DND-41 (cell line): ENCODE measurements around the gene PMAIP1.
A peak's percentile ranks its signal among the peaks of the same experiment; 100 is the strongest.

Experiments used
- ATAC-seq: fragments of 200-7000 bp; cut with Tn5 transposase; 3 replicates; pipeline ENCODE4 v1.9.1; 2021; ENCODE audit warnings: low read depth; ENCODE audit not compliant: insufficient read depth
- DNase-seq: peaks from one replicate; pipeline ENCODE4 v3.0.0-alpha.2; 2020
- H2AFZ ChIP-seq: 2 replicates; pipeline ENCODE4 v1.6.0; 2012; ENCODE audit warnings: low read depth, low read length
- H3K27ac ChIP-seq: 2 replicates; pipeline ENCODE4 v1.5.1; 2012; ENCODE audit warnings: low read length, inconsistent platforms
- H3K27me3 ChIP-seq: fragments of 200-600 bp; sonication (generic); 2 replicates; pipeline ENCODE4 v1.6.0; 2012; ENCODE audit warnings: low read length, mild to moderate bottlenecking, inconsistent platforms; ENCODE audit not compliant: insufficient read depth, poor library complexity
- H3K36me3 ChIP-seq: 2 replicates; pipeline ENCODE4 v1.5.1; 2012; ENCODE audit warnings: low read length, inconsistent platforms; ENCODE audit not compliant: insufficient read depth
- H3K4me1 ChIP-seq: 2 replicates; pipeline ENCODE4 v1.5.1; 2012; ENCODE audit warnings: mild to moderate bottlenecking, low read length; ENCODE audit not compliant: insufficient read depth
- H3K4me2 ChIP-seq: 2 replicates; pipeline ENCODE4 v1.6.0; 2012; ENCODE audit warnings: mild to moderate bottlenecking, moderate library complexity, low read length, inconsistent platforms; ENCODE audit not compliant: insufficient read depth
- H3K4me3 ChIP-seq, 2 experiments: fragments of 200-600 bp in 1 of 2; shearing (Covaris generic) in 1 of 2; 2 replicates each; pipeline ENCODE4 v1.5.1; 2012 to 2016; ENCODE audit warnings: inconsistent platforms in 2 of 2, low read length in 2 of 2, mild to moderate bottlenecking in 2 of 2, low read depth in 1 of 2, moderate library complexity in 1 of 2
- H3K79me2 ChIP-seq: 2 replicates; pipeline ENCODE4 v1.6.0; 2012; ENCODE audit warnings: low read length, inconsistent platforms; ENCODE audit not compliant: insufficient read depth
- H3K9ac ChIP-seq: 2 replicates; pipeline ENCODE4 v1.6.0; 2012; ENCODE audit warnings: low read depth, mild to moderate bottlenecking, inconsistent platforms, low read length, moderate library complexity
- H3K9me3 ChIP-seq: 2 replicates; pipeline ENCODE4 v1.5.1; 2012; ENCODE audit warnings: low read length, moderate library complexity, mild to moderate bottlenecking, inconsistent platforms; ENCODE audit not compliant: insufficient read depth, severe bottlenecking
- H4K20me1 ChIP-seq: 2 replicates; pipeline ENCODE4 v1.6.0; 2012; ENCODE audit warnings: low read length; ENCODE audit not compliant: insufficient read depth
- CTCF ChIP-seq: IDR thresholded peaks from 2 replicates; pipeline ENCODE4 v1.5.1; 2012; ENCODE audit warnings: borderline replicate concordance, low read length, moderate library complexity, mild to moderate bottlenecking; ENCODE audit not compliant: poor library complexity, severe bottlenecking; ENCODE audit errors: extremely low read depth
- EZH2 ChIP-seq: IDR thresholded peaks from 3 replicates; pipeline ENCODE4 v1.6.1; 2012; ENCODE audit warnings: borderline replicate concordance, low read depth, mild to moderate bottlenecking, moderate library complexity, low read length, inconsistent platforms; ENCODE audit not compliant: severe bottlenecking

PMAIP1 gene

GRCh38 chr18:59898609-59899297 lies 1.0 kb upstream of the PMAIP1 start:
- peaks cover 24% of the 10 kb centered on the region; the same call in 1 of the 2 replicates for H4K20me1 ChIP-seq
- peaks cover 50% of the 10 kb centered on the region for H3K79me2 ChIP-seq
- peaks cover 34% of the 10 kb centered on the region for H3K4me1 ChIP-seq
- peak overlapping the region; percentile 94 for H2AFZ ChIP-seq
- no peaks in the 10 kb centered on the region for H3K27me3 ChIP-seq
- peak overlapping the region; percentile 90 to 99; a peak in 3 of 4 replicates for H3K4me3 ChIP-seq
- H3K4me2 ChIP-seq, result peak overlapping the region; percentile 66
- peak overlapping the region; percentile 96 for H3K9ac ChIP-seq
- H3K9me3 ChIP-seq, result no peaks in the 10 kb centered on the region
- H3K27ac ChIP-seq, result peak overlapping the region; percentile 90
- peaks cover 22% of the 10 kb centered on the region for H3K36me3 ChIP-seq
- TF ChIP-seq EZH2, result no peak
- no peak for TF ChIP-seq CTCF
- DNase-seq (no peak), ATAC-seq (no peak)

GRCh38 chr18:59900222-59901128 lies 679 bp downstream of the PMAIP1 start:
- TF ChIP-seq EZH2 (no peak), CTCF (no peak)
- H3K27ac ChIP-seq, result peak overlapping the region; percentile 95
- peak; percentile 85 for DNase-seq
- peaks cover 32% of the 10 kb centered on the region for H3K36me3 ChIP-seq
- peak overlapping the region; percentile 67 for H2AFZ ChIP-seq
- peaks cover 51% of the 10 kb centered on the region for H3K4me1 ChIP-seq
- peaks cover 53% of the 10 kb centered on the region for H3K79me2 ChIP-seq
- H3K4me2 ChIP-seq, result peak overlapping the region; percentile 66
- H3K27me3 ChIP-seq, result no peaks in the 10 kb centered on the region
- H3K9me3 ChIP-seq, result no peaks in the 10 kb centered on the region
- H3K4me3 ChIP-seq, result peak overlapping the region; percentile 90 to 99
- peak; percentile 75 for ATAC-seq
- peak overlapping the region; percentile 96 for H3K9ac ChIP-seq
- peaks cover 32% of the 10 kb centered on the region; the same call in 1 of the 2 replicates for H4K20me1 ChIP-seq

GRCh38 chr18:59902131-59902992 lies 2.6 kb downstream of the PMAIP1 start:
- peak overlapping the region; percentile 66 for H3K4me2 ChIP-seq
- no peaks in the 10 kb centered on the region for H3K27me3 ChIP-seq
- DNase-seq (no peak), ATAC-seq (no peak)
- peaks cover 70% of the 10 kb centered on the region for H3K4me1 ChIP-seq
- TF ChIP-seq EZH2 (no peak), CTCF (no peak)
- H2AFZ ChIP-seq, result no peak overlapping the region
- peak overlapping the region; percentile 96 for H3K9ac ChIP-seq
- H3K36me3 ChIP-seq, result peaks cover 32% of the 10 kb centered on the region
- peaks cover 32% of the 10 kb centered on the region; the same call in 1 of the 2 replicates for H4K20me1 ChIP-seq
- peaks cover 53% of the 10 kb centered on the region for H3K79me2 ChIP-seq
- peak overlapping the region; percentile 90 to 99 for H3K4me3 ChIP-seq
- peak overlapping the region; percentile 51 for H3K27ac ChIP-seq
- no peaks in the 10 kb centered on the region for H3K9me3 ChIP-seq
